Parathyroid adenoma (tissue), 2 donors: Measurements from ENCODE around the gene TEAD1.

Experiments used
- H2AFZ ChIP-seq: fragments of 300-600 bp; sonication (generic); one replicate; pipeline ENCODE4 v1.7.0; 2017; ENCODE audit warnings: antibody characterized with exemption, mild to moderate bottlenecking
- H3K27ac ChIP-seq: fragments of 300-600 bp; sonication (generic); one replicate; pipeline ENCODE4 v1.7.0; 2017
- H3K27me3 ChIP-seq: fragments of 300-600 bp; sonication (generic); one replicate; pipeline ENCODE4 v1.7.0; 2017; ENCODE audit warnings: low read length; ENCODE audit not compliant: control insufficient read depth, insufficient read depth
- H3K36me3 ChIP-seq: fragments of 300-600 bp; sonication (generic); one replicate; pipeline ENCODE4 v1.7.0; 2017; ENCODE audit warnings: low read length; ENCODE audit not compliant: control insufficient read depth, insufficient read depth
- H3K4me1 ChIP-seq: fragments of 300-600 bp; sonication (generic); one replicate; pipeline ENCODE4 v1.7.0; 2017; ENCODE audit warnings: control low read depth
- H3K4me2 ChIP-seq: fragments of 300-600 bp; sonication (generic); one replicate; pipeline ENCODE4 v1.7.0; 2017; ENCODE audit warnings: low read length
- H3K4me3 ChIP-seq: fragments of 300-600 bp; sonication (generic); one replicate; pipeline ENCODE4 v1.7.0; 2017; ENCODE audit warnings: low read depth, low read length
- H3K79me2 ChIP-seq: fragments of 300-600 bp; sonication (generic); one replicate; pipeline ENCODE4 v1.7.0; 2017; ENCODE audit warnings: control low read depth
- H3K9ac ChIP-seq: fragments of 300-600 bp; sonication (generic); one replicate; pipeline ENCODE4 v1.7.0; 2017; ENCODE audit warnings: mild to moderate bottlenecking
- H3K9me3 ChIP-seq: fragments of 300-600 bp; sonication (generic); one replicate; pipeline ENCODE4 v1.7.0; 2017; ENCODE audit warnings: low read length; ENCODE audit not compliant: control insufficient read depth
- CTCF ChIP-seq: fragments of 300-600 bp; sonication (generic); IDR thresholded peaks from one replicate; pipeline ENCODE4 v1.7.0; 2017; ENCODE audit warnings: antibody characterized with exemption, mild to moderate bottlenecking
- donor health status: primary hyperparathyroidism.

TEAD1 gene

DNA sequence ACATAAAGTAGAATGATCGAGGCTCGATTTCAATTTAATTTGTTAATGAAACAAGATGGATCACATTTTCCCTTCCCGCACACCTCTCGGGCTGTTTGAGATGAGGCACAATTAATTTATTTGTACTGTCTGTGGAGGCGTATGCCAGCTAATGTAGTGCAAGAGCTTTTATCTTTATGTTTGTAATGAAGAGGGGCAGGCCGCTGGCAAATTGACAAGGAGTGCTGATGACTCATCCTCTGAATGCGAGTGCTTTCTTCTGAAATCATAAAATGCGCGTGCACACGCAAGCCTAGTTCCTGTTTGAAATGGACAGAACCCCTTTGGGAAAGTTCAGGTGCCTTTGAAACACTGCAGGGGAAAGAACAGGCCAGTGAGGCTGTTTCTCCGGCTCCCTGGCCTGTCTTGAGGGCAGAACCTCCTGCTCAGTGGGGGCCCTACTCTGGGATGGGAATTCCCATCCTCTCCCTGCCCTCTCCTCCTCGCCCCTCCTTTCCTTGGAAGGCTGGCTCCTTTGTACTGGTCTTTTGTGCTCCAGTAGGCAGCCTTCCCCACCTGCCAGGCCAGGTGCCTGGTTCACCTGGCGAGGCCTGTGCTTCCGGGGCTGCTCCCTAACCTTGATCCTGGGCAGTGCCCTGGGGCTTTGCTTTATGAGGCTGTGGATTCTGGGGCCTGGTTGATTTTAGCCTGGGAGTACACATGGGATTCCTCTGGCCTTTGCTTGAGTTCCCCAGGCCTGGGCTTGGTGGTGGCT, 50.3 kb downstream of the TEAD1 start:
- no peak for TF ChIP-seq CTCF
- Histone ChIP-seq H3K9me3 (no peaks in the 10 kb centered on the region), H3K9ac (no peak overlapping the region), H3K4me1 (peaks cover 8% of the 10 kb centered on the region), H3K4me3 (no peak overlapping the region), H2AFZ (no peak overlapping the region), H3K79me2 (peaks cover 7% of the 10 kb centered on the region), H3K27ac (no peak overlapping the region), H3K4me2 (no peak overlapping the region), H3K36me3 (no peaks in the 10 kb centered on the region), H3K27me3 (no peaks in the 10 kb centered on the region)

- H3K79me2 ChIP-seq, result peaks cover 7% of the 10 kb centered on the region
- H3K27me3 ChIP-seq, result no peaks in the 10 kb centered on the region
- H3K4me2 ChIP-seq, result no peak overlapping the region
- H3K4me1 ChIP-seq, result peaks cover 9% of the 10 kb centered on the region
- H3K4me3 ChIP-seq, result no peak overlapping the region
- no peaks in the 10 kb centered on the region for H3K9me3 ChIP-seq
- H3K9ac ChIP-seq, result no peak overlapping the region
- H3K27ac ChIP-seq, result no peak overlapping the region
- H2AFZ ChIP-seq, result no peak overlapping the region
- H3K36me3 ChIP-seq, result no peaks in the 10 kb centered on the region
- TF ChIP-seq CTCF, result no peak
These were observed 51.0 kb downstream of the TEAD1 start for GRCh38 chr11:12725055-12725862.

- Histone ChIP-seq H3K4me2 (no peak overlapping the region), H3K36me3 (no peaks in the 10 kb centered on the region), H3K9ac (no peak overlapping the region), H3K79me2 (peaks cover 9% of the 10 kb centered on the region), H3K4me1 (peaks cover 9% of the 10 kb centered on the region), H3K9me3 (no peaks in the 10 kb centered on the region), H3K27me3 (no peaks in the 10 kb centered on the region), H2AFZ (no peak overlapping the region), H3K27ac (no peak overlapping the region), H3K4me3 (no peak overlapping the region)
- no peak for TF ChIP-seq CTCF
These were observed 51.9 kb downstream of the TEAD1 start for GRCh38 chr11:12725863-12726682.

DNA sequence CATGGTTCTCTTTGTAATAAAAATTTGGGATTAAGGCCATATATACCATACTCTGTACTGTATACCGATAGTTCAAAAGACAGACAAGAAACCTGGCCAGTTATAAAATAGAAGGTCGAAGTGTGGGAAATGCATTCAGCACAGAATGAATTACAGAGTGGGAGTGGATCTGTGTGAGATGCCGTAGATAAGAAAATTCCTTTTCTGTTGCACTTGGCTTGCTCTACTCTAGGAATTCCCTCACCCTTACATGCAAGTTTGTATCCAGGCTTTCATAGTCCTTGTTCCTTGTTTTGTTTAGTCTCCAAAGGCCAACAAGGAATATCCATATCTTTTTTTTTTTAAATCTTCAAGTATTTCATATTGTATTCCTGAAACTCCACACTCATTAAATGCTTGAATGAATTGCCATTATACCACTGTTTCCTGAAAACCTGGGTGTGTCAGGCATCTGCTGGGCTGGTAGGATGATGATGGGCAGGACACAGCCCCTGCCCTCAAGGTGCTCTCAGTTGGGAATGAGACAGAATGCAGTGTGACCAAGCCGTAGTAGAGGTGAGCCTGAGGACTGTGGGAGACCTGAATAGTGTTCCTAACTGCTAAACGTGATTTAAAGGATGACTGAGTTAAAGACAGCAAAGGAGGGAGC, 53.5 kb downstream of the TEAD1 start:
- H3K4me3 ChIP-seq, result no peak overlapping the region
- H3K4me2 ChIP-seq, result no peak overlapping the region
- no peak for TF ChIP-seq CTCF
- H3K9ac ChIP-seq, result no peak overlapping the region
- H3K9me3 ChIP-seq, result no peaks in the 10 kb centered on the region
- H2AFZ ChIP-seq, result no peak overlapping the region
- no peaks in the 10 kb centered on the region for H3K27me3 ChIP-seq
- H3K79me2 ChIP-seq, result peaks cover 8% of the 10 kb centered on the region
- no peak overlapping the region for H3K27ac ChIP-seq
- H3K36me3 ChIP-seq, result no peaks in the 10 kb centered on the region
- H3K4me1 ChIP-seq, result peaks cover 12% of the 10 kb centered on the region
